IPS-18c (cell line): Measurements from ENCODE around the gene CLIP4.

Experiments used
- H3K4me3 ChIP-seq: 2 replicates; pipeline ENCODE4 v1.7.0; 2013; ENCODE audit warnings: low read depth, mild to moderate bottlenecking, low read length, moderate library complexity; ENCODE audit not compliant: insufficient read depth
- H3K9me3 ChIP-seq: one replicate; pipeline ENCODE4 v1.6.1; 2013; ENCODE audit warnings: mild to moderate bottlenecking, low read length, moderate library complexity; ENCODE audit not compliant: control insufficient read depth, insufficient read depth

CLIP4 gene, protein sequence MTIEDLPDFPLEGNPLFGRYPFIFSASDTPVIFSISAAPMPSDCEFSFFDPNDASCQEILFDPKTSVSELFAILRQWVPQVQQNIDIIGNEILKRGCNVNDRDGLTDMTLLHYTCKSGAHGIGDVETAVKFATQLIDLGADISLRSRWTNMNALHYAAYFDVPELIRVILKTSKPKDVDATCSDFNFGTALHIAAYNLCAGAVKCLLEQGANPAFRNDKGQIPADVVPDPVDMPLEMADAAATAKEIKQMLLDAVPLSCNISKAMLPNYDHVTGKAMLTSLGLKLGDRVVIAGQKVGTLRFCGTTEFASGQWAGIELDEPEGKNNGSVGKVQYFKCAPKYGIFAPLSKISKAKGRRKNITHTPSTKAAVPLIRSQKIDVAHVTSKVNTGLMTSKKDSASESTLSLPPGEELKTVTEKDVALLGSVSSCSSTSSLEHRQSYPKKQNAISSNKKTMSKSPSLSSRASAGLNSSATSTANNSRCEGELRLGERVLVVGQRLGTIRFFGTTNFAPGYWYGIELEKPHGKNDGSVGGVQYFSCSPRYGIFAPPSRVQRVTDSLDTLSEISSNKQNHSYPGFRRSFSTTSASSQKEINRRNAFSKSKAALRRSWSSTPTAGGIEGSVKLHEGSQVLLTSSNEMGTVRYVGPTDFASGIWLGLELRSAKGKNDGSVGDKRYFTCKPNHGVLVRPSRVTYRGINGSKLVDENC

DNA sequence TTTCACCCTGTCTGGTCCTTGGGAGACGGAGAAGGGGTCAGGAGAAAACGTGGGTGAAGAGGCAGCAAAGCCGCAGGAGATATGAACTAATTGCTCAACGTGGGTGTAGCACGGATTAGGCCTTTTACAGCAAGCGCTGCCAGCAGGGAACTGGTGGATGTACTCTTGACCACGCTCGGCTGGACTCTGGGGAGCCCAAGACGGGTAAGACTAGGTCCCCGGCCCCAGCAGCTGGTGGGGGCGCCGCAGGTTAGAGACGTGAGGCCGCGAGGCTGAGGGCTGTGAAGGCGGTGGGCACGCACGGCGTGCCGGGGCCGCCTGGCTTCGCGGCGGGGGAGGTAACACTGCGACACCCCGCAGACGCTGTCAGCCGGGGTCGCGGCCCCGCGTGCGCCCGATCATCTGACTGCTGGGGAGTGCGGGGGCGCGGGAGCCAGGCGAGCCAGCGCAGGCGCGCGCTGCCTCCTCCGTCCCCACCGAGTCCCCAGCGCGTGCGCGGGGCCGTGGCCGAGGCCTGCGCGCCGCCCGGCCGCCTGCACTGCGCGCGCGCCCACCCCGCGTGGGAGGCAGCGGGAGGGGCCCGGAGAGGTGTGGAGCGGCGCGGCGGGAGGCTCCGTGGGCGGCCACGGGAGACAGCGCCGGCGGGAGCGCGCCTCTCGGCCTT lies at the start of gene CLIP4:
Gene CLIP4, plus strand, starts transcription at position 470 of the 664 bp plus-strand sequence. CDS start 5,974 bp downstream, outside the sequence.
- Histone ChIP-seq H3K9me3 (no peaks in the 10 kb centered on the region), H3K4me3 (peak within 1 kb of the TSS; percentile 51)

GRCh38 chr2:29066271-29066860 lies 48.8 kb upstream of the CLIP4 start:
- H3K9me3 ChIP-seq = no peaks in the 10 kb centered on the region
- H3K4me3 ChIP-seq = no peak overlapping the region

DNA sequence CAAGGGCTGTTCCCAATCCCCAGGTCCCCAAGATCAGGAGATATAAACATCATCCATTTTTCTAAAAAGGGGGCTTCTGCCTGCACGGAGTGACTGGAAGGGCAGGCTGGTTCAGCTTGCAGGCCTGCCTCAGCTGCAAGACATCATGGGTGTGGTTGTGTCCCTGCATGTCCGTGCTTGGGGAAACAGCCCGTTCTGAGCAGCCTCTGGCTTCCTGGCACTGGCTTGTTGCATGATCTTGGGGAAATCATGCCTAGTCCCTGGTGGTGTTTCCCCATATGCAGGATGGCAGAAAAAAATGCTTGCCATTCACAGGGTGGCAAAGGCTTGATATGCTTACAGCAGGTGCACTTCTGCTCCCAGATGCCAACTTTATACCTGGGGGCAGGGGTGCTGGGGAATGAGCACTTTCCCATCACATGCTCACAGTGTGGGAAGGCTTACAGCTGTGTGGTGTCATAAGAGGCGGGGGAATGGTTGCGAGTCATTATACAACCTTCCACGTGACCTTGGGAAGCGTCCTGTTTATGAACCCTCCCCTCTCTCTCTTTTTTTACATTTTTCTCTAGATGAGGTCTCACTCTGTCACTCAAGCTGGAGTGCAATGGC lies 48.1 kb upstream of the CLIP4 start:
- Histone ChIP-seq H3K4me3 (no peak overlapping the region), H3K9me3 (no peaks in the 10 kb centered on the region)

DNA sequence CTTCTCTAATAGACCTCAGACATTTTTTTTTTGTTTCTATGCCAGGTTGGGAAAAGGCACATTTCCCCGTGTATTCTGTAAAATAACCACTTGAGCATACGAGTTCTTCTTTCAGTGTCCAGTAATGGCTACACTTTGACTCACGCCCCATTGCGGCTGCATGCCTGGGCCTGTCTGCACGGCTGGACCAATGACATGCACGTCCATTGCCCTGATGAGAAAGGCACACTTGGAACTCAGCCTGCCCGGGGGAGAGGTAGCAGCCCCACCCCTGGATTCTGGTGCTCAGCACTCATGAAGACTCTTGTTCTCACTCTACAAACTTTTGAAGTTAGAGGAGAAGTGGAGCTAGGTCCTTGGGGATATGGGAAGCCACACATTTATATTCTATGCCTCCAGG lies 46.7 kb upstream of the CLIP4 start:
- H3K9me3 ChIP-seq = no peaks in the 10 kb centered on the region
- no peak overlapping the region for H3K4me3 ChIP-seq

DNA sequence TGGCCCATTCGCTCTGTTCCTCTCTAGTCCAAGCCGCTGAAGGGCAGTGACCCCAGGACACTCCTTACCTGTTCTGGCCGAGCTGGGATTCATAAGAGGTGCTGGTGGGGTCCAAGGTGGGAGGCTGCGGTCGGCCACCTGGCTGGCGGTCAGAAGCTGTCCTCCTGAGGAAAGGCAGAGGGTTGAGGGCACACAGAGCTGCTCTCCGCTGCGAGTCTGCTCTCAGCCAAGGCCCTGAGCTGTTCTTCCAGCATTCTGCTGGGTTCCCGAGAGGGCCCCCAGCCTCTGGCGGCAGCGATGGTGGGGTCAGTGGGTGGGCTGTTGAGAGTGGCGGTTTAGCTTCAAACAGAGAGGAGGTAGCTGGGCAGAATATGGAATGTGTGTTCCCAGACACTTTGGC lies 44.7 kb upstream of the CLIP4 start:
- H3K4me3 ChIP-seq = no peak overlapping the region
- H3K9me3 ChIP-seq = no peaks in the 10 kb centered on the region

DNA sequence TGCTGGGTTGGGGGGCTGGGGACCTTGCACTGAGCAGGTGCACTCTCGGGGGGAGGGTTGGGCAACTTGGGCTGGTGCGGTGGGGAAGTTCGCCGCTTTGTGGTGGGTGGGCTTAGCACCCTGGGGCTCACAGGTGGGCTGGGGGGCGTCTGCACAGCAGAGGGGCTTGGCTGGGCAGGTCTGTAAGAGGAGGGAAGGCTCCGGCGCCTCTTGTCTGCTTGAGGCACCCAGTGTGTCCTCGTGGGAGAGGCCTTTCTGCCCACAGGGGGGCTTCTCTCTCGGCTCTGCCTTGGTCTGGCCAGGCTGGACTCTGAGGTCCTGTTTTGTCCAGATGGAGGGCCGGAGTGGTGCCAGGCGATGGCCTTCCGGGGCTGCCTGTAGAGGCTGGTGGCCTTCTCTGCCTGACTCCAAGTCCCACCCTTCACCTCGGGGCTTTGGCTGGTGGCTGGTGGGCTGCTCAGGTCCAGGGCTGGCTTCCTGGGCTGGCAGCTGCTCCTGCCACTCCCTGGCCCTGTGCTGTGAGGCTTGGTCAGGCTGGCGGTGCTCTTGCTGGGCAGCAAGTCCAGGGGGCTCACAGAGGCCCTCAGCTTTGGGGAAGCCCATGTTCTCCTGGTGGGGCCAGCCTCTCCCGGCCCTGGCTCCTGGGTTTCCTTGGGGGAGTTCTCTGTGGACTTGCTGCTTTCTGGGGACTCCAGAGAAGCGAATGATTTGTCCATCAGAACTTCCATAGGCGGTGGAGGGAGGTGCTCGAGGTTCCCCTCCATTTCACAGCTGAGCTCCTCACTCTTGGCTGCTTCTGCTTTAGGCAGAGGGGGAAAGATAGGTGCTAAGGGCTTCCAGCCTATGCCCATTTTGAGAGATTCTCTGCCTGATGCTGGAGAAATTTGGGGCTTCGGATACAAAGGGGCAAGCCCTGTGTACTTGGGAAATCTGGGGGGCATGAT lies 43.9 kb upstream of the CLIP4 start:
- H3K4me3 ChIP-seq = no peak overlapping the region

DNA sequence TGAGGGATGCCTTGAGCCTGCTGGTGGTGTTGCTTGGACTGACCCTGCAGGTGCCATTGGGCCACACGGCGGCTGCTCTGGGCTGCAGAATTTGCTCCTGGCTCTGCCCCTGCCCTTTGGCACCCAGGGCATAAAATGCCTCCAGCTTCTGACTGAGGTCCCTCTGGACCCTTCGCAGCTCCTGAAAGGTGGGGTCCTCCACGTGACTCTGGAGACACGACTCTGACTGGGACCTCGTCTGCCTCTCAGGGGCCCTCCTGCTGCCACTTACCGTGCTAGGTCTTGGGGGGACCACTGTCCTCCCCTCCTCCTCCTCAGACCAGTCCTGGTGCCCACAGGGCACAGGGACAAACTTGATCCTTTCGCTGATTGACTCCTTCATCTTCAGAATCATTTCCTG lies 43.0 kb upstream of the CLIP4 start:
- no peaks in the 10 kb centered on the region for H3K9me3 ChIP-seq
- no peak overlapping the region for H3K4me3 ChIP-seq

More for the DNA sequence above, 43.9 kb upstream of the CLIP4 start:
- H3K9me3 ChIP-seq = no peaks in the 10 kb centered on the region

- no peaks in the 10 kb centered on the region for H3K9me3 ChIP-seq
- H3K4me3 ChIP-seq = no peak overlapping the region
Measured at GRCh38 chr2:29072971-29073725, 42.1 kb upstream of the CLIP4 start.

GRCh38 chr2:29073933-29074332 lies 41.3 kb upstream of the CLIP4 start:
- no peaks in the 10 kb centered on the region for H3K9me3 ChIP-seq
- H3K4me3 ChIP-seq = no peak overlapping the region

DNA sequence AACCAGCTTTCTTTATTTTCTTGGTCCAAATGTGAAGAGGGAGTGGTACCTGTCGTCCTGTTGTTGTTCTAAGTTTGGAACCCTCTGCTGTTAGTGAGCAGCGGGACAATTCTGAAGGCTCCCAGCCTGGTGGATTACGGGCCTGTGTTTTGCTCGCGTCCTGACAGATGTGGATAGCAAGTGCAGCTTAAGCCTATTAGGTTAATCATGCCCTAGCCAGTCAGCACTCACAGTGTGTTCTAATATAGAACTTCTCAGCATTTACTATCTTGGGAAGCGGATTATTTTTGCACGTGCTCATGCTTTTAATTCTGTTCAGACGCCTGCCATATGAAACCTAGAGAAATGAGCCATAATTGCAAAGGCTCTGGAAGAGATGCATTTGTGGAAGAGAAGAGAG lies 40.8 kb upstream of the CLIP4 start, which contains the start of gene PCARE:
Gene PCARE, minus strand, starts transcription at position 113 of the 400 bp plus-strand sequence. CDS start 262 bp downstream, outside the sequence.
- Histone ChIP-seq H3K9me3 (no peaks in the 10 kb centered on the region), H3K4me3 (no peak within 1 kb of the TSS)

GRCh38 chr2:29075894-29076705 lies 39.1 kb upstream of the CLIP4 start:
- Histone ChIP-seq H3K9me3 (peaks cover 6% of the 10 kb centered on the region), H3K4me3 (no peak overlapping the region)

DNA sequence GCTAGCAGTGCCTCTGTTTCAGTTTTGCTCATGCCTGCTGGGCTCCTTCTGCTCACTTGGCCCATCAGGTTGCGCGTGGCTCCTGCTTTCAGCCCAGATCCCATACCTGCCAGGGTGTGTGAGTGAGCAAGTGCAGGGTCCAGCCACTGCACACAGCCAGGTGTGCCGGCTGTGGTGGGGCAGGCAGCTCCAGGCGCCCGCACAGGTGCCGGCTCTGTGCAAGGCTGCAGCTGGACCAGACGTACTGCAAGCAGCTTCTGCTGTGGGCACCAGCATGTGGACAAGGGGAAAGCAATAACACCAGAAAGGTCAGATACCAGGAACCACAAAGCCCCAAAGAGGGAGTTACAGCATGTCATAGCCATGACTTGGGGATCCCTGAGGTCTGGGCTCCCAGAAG lies 35.3 kb upstream of the CLIP4 start:
- no peak overlapping the region for H3K4me3 ChIP-seq
- peaks cover 6% of the 10 kb centered on the region for H3K9me3 ChIP-seq

DNA sequence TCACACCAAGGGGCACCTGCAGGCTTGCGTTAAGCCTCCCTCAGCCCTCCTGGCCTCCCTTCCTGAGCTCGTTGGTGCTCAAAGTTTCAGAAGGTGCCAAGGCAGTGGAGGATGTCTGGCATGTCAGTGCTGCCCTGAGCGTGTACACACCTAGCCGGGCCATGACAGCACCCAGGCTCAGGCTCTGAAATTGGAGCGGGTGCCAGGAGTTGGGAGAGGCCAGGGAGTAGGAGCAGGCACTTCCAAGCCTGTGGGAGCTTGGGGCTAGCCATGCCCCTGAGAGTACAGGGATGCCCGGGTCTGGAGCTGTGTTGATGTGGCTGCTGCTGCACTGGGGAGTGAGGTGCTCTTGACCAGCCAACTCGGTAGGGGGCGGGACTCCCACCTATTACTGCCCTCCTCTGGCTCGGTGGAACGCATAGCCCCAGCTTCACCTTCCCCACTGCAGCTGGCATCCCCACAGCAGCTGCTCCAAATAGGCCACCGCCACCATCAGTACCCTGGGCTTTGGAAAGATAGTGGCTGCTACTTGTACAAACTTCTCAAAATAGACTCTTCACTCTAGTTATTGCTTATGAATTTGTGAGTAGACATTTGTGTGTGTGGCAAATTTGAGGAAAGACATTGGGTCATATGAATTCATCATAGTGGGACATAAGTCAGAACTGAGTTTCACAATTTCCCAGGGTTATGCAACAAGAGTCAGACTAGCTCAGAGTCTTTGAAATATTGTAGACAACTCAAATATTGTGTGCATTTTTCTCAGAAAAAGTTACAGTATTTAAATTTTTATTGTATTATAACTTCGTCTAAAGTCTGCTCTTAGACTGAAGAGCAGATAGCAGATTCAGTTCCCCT lies 34.1 kb upstream of the CLIP4 start:
- H3K4me3 ChIP-seq = no peak overlapping the region
- peaks cover 6% of the 10 kb centered on the region for H3K9me3 ChIP-seq
